Measurements from ENCODE around the gene IL12A.

IL12A gene

DNA sequence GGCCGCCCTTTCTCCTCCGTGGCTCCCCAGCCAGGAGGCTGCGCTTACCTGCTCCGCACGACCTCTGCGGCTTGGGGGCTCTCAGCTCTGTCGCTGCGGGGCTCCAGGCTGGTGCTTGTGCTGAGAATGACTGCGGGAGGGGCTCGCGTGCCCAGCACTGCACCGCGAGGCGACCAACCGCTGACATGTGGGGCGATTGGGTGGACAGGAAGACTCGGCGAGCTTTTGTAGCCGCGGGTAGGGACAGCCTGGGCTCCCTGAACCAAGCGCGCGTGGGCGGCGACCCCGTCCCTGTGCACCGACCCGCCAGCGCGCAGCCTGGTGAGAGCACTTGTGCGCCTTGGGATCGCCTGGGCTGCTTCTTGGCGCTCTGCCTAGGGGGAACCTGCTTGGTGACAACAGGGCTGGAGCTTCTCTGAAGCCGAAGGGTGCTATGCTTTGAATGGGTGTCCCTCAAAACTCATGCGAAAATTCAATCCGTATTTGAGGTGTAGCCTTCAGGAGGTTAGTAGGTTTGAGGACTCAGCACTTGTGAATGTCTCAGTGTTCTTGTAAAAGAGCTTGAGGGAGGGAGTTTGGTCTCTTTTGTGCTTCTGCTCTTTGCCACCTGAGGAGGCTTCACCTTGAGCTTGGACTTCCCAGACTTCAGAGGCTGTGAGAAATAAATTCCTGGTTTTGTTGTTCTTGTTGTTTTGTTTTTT, 50.4 kb downstream of the IL12A start:
- DNase-seq = peak; percentile 3

- no peak for DNase-seq
These were observed 51.5 kb downstream of the IL12A start for GRCh38 chr3:160040181-160040580.

DNA sequence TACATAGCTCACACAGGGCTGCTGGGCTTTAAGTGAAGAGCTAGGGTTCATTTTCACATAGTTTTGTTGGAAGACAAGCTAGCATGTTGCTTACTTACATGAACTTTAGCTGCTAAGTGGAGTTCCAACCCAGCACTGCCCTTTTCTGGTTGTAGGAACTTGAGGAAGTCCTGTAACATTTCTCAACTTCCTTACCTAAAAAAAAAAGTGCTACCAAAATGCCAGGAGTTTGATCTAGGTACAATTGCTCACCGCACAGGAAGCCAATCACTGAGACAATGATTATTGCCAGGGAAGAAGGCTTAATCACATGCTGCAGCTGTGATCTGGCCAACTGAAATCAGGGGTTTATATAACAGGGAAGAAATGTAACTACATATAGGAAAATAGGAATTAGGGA, 52.8 kb downstream of the IL12A start:
- DNase-seq = no peak

DNA sequence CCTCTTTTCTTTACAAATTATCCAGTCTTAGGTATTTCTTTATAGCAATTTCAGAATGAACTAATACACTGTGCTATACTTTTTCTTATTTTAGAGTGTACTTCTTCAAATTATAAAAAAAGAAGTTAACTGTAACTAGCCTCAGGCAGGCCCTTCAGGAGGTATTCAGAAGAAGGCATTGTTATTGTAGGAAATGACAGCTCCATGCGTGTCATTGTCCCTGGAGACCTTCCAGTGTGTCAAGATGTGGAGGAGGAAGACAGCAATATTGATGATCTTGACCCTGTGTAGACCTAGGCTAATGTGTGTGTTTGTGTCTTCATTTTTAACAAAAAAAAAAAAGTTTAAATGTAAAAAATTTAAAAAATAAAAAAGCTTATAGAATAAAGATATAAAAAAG, 55.5 kb downstream of the IL12A start:
- DNase-seq = no peak

All from NCI-H2029 (cell line).